Measurements from ENCODE around the gene ECE1.

Gene ECE1

GRCh38 chr1:21337010-21337437, 46.8 kb upstream of the ECE1 start:
- TF ChIP-seq, protein P1, sequence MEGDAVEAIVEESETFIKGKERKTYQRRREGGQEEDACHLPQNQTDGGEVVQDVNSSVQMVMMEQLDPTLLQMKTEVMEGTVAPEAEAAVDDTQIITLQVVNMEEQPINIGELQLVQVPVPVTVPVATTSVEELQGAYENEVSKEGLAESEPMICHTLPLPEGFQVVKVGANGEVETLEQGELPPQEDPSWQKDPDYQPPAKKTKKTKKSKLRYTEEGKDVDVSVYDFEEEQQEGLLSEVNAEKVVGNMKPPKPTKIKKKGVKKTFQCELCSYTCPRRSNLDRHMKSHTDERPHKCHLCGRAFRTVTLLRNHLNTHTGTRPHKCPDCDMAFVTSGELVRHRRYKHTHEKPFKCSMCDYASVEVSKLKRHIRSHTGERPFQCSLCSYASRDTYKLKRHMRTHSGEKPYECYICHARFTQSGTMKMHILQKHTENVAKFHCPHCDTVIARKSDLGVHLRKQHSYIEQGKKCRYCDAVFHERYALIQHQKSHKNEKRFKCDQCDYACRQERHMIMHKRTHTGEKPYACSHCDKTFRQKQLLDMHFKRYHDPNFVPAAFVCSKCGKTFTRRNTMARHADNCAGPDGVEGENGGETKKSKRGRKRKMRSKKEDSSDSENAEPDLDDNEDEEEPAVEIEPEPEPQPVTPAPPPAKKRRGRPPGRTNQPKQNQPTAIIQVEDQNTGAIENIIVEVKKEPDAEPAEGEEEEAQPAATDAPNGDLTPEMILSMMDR (IDR thresholded peaks at IDR 0.05; ENCODE audit: insufficient read depth, low read length, poor library complexity, severe bottlenecking): no peak
- no peak for DNase-seq (ENCODE audit: extremely low read depth, insufficient read length)
- Histone ChIP-seq H3K27me3 (replicated peaks; ENCODE audit: control insufficient read depth, insufficient read depth, low read length) (no peaks in the 10 kb centered on the region; the same call in 1 of the 2 replicates), H3K36me3 (ENCODE audit: control insufficient read depth, insufficient read depth, low read length) (no peaks in the 10 kb centered on the region), H3K4me3 (replicated peaks; ENCODE audit: low read depth, low read length) (no peak overlapping the region)

- TF ChIP-seq, protein P1 (IDR thresholded peaks at IDR 0.05; ENCODE audit: insufficient read depth, low read length, poor library complexity, severe bottlenecking): no peak
- Histone ChIP-seq H3K4me3 (replicated peaks; ENCODE audit: low read depth, low read length) (no peak overlapping the region), H3K27me3 (replicated peaks; ENCODE audit: control insufficient read depth, insufficient read depth, low read length) (no peaks in the 10 kb centered on the region; the same call in 1 of the 2 replicates), H3K36me3 (ENCODE audit: control insufficient read depth, insufficient read depth, low read length) (no peaks in the 10 kb centered on the region)
- no peak for DNase-seq (ENCODE audit: extremely low read depth, insufficient read length)
Observed at GRCh38 chr1:21335750-21336224, 45.5 kb upstream of the ECE1 start.

- Histone ChIP-seq H3K27me3 (replicated peaks; ENCODE audit: control insufficient read depth, insufficient read depth, low read length) (no peaks in the 10 kb centered on the region; the same call in 1 of the 2 replicates), H3K36me3 (ENCODE audit: control insufficient read depth, insufficient read depth, low read length) (no peaks in the 10 kb centered on the region), H3K4me3 (replicated peaks; ENCODE audit: low read depth, low read length) (peak overlapping the region; percentile 53)
- no peak for DNase-seq (ENCODE audit: extremely low read depth, insufficient read length)
- TF ChIP-seq, protein P1 (IDR thresholded peaks at IDR 0.05; ENCODE audit: insufficient read depth, low read length, poor library complexity, severe bottlenecking): no peak
Observed at GRCh38 chr1:21335088-21335691, 44.9 kb upstream of the ECE1 start.

DNA sequence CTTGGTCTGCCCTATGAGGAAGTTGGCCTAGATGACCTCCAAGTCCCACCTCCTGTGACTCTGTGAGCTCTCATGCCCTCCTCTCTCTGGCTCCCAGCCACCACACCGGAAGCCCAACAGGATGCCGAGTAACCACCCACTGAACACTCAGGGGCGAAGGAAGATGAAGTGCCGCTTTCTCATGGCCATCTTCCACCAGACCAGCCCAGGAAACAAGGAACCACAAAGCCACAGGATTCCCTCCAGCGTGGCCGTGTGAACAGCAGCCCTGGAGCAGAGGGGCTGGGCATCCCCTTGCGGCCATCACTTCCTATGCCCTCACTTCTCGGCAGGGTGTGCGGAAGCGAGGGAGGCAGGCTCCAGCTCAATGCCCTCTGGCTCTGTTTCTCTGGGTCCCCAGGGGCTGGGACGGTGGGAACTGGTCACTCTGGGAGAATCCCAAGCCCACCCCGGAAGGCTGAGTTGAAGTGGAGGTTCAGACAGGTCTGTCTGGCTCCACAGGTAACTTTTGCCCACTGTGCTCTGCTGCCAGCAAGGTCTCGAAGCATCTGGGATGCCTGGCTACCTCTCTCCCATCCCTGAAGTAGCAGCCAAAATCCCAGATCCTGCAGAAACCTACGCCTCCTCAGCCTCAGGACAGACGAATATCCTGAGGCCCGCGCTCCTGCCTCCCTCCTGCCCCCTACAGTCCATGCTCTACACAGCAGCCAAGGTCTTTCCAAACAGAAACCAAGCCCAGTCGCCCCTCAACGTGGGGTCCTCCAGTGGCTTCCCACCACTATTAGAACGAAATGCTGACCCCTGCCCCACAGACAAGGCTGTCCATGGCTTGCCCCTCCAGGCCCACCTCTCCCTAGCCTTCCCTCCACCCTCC, 44.2 kb upstream of the ECE1 start:
- Histone ChIP-seq H3K27me3 (replicated peaks; ENCODE audit: control insufficient read depth, insufficient read depth, low read length) (no peaks in the 10 kb centered on the region; the same call in 1 of the 2 replicates), H3K4me3 (replicated peaks; ENCODE audit: low read depth, low read length) (peak overlapping the region; percentile 53), H3K36me3 (ENCODE audit: control insufficient read depth, insufficient read depth, low read length) (no peaks in the 10 kb centered on the region)
- TF ChIP-seq, protein P1 (IDR thresholded peaks at IDR 0.05; ENCODE audit: insufficient read depth, low read length, poor library complexity, severe bottlenecking): peak; percentile 79
- DNase-seq (ENCODE audit: extremely low read depth, insufficient read length): peak; percentile 76

DNA sequence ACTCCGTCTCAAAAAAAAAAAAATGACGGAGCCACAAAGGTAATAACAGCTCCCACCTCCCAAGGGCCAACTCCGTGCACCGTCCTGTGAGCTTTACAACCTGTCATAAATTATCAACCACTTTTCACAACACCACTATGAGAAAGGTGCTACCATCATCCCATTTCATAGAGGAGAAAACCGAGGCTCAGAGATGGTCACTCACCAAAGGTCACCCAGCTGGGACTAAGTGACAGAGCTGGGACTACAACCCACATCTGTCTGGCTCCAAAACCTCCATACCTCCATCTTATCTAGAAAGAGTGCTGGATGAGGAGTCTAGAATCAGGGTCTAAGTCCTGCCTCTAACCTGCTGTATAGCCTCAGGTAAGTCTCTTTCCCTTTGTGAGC, 43.6 kb upstream of the ECE1 start:
- no peak overlapping the region for H3K4me3 ChIP-seq (replicated peaks; ENCODE audit: low read depth, low read length)
- no peak for DNase-seq (ENCODE audit: extremely low read depth, insufficient read length)
- TF ChIP-seq, protein P1 (IDR thresholded peaks at IDR 0.05; ENCODE audit: insufficient read depth, low read length, poor library complexity, severe bottlenecking): no peak
- no peaks in the 10 kb centered on the region; the same call in 1 of the 2 replicates for H3K27me3 ChIP-seq (replicated peaks; ENCODE audit: control insufficient read depth, insufficient read depth, low read length)
- no peaks in the 10 kb centered on the region for H3K36me3 ChIP-seq (ENCODE audit: control insufficient read depth, insufficient read depth, low read length)
